Measurements from ENCODE around the gene KAT5.
"Not testable (repeated sequence)": the region's sequence is repeated elsewhere in the genome, so short reads cannot be mapped to it uniquely, and the experiment has no call there.

KAT5 gene

GRCh38 chr11:65744026-65744698, 32.1 kb downstream of the KAT5 start:
- DNase-seq (ENCODE audit: low read depth, low spot score) = no peak

GRCh38 chr11:65744699-65745042, 32.6 kb downstream of the KAT5 start:
- no peak for DNase-seq (ENCODE audit: low read depth, low spot score)

- DNase-seq (ENCODE audit: low read depth, low spot score) = no peak
Observed at GRCh38 chr11:65745049-65745448, 33.0 kb downstream of the KAT5 start.

- DNase-seq (ENCODE audit: low read depth, low spot score) = not testable (repeated sequence)
Observed at GRCh38 chr11:65762169-65762568, 50.1 kb downstream of the KAT5 start.

- DNase-seq (ENCODE audit: low read depth, low spot score) = not testable (repeated sequence)
Observed at GRCh38 chr11:65762816-65763215, 50.8 kb downstream of the KAT5 start.

GRCh38 chr11:65764434-65764833, 52.4 kb downstream of the KAT5 start:
- DNase-seq (ENCODE audit: low read depth, low spot score) = no peak

- no peak for DNase-seq (ENCODE audit: low read depth, low spot score)
Observed at GRCh38 chr11:65766535-65766934, 54.5 kb downstream of the KAT5 start.

GRCh38 chr11:65767406-65767805, 55.4 kb downstream of the KAT5 start:
- no peak for DNase-seq (ENCODE audit: low read depth, low spot score)

- DNase-seq (ENCODE audit: low read depth, low spot score) = not testable (repeated sequence)
Observed at GRCh38 chr11:65767806-65768205, 55.8 kb downstream of the KAT5 start.
